Activated T-helper 9 cell treated with anti-CD3 and anti-CD28 coated beads, Interleukin-2, amount 50 U/mL, for 16 hours (primary cell): ENCODE measurements around the gene SLC6A6.

Experiments
- DNase-seq: peaks from one replicate; pipeline ENCODE4 v3.0.0-alpha.2; 2020; ENCODE audit warnings: low read depth

Gene SLC6A6

DNA sequence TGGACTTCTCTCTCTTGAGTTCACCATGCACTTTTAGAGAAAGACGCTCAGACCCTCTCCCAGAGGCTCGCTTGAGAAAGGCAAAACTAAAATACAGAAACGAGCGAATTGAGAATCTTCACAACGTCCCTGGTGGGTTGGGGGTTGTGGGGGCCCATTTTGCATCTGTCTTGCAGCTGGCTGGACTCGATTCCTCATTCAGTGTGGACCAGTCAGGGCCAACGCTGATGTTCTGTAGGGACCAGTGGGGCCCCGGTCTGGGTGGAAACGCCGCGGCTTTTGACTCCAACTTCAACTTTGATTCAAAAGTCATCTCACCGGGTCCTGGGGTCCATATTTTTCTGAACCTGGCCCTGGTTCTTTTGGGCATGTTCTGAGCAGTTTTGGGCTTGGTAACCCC lies 68.1 kb downstream of the SLC6A6 start:
- DNase-seq: no peak

GRCh38 chr3:14471016-14471415 lies 68.6 kb downstream of the SLC6A6 start:
- no peak for DNase-seq

DNA sequence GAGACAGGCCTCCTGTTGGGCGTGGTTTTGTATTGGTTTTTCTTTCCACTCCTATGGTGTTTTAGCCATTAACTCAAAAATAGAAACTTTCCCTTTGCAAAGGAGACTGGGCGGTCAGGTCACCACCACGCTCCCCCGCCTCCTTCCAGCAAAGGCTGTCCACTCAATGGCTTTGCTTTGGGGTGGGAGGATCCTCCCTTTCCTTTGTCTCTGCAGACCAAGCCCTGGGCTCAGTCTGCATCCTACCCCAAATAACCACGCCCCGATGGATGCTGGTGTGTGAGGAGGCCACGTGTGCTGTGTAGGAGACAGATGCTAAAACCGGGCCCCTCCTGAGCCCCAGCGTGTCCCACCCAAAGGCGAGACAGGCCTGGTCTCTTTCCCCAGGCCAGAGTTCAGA lies 69.3 kb downstream of the SLC6A6 start:
- no peak for DNase-seq

- DNase-seq: no peak
Observed at GRCh38 chr3:14472471-14473351, 70.3 kb downstream of the SLC6A6 start.

- DNase-seq: no peak
Observed at GRCh38 chr3:14473411-14473891, 71.0 kb downstream of the SLC6A6 start.

- DNase-seq: no peak
Observed at GRCh38 chr3:14474363-14475081, 72.1 kb downstream of the SLC6A6 start.

GRCh38 chr3:14475621-14476020 lies 73.2 kb downstream of the SLC6A6 start:
- DNase-seq: no peak

DNA sequence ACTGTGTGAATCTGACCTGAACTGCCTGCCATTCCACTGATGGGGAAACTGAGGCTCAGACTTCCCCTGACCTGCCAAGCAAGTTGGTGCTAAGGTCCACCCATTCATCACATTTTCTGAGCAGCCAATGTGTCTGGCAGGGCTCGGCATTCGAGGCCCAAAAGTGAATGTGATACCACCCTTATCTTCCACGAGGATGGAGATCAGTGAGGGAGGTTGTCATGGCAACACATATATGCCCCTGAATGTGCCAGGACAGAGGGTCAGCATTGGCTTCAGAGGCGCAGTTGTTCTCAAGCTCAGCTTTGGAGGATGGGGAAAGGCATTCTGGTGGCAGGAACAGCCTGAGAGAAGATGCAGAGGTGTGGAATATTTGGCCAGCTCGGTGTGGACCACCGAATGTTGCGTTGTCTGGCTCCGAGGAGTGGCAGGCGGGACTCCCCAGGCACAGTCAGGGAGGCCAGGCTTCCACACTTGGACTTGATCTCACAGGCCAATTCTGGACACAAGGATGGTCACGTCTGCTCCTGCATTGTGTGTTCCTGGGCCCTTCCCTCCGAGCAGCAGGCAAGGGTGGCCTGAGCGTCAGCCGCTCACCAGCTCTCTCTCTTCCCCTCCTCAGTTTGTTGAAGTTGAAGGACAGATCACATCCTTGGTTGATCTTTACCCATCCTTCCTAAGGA lies 74.3 kb downstream of the SLC6A6 start:
- no peak for DNase-seq

DNA sequence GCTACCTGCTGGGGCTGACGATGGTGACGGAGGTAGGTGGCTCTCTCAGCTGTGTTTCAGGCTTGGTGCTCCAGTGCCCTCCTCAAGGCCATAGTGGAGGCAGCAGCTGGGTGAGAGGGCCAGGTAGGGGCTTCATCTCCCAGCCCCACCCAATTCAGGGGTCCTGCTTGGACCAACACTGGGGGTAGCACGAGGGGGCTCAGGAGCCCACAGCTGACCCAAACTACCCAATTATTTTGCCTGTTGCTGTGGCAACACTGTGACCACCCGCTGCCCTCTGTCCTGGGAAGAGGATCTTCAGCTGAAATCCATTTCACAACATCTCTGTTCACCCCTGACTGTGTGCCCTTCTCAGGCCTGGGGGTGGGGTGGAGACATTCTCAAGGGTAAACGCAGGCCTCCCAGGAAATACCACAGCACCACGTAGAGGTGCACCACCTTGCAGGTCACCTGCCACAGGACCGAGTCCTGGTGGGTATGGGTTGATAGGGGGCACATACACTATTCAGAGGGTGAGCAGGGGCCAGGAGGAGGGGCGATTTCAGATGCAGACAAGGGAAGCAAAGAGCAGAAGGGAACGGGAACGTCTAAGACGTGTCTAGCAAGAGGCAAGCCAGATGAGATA lies 75.0 kb downstream of the SLC6A6 start:
- DNase-seq: no peak

GRCh38 chr3:14478956-14479550 lies 76.6 kb downstream of the SLC6A6 start:
- DNase-seq: no peak

DNA sequence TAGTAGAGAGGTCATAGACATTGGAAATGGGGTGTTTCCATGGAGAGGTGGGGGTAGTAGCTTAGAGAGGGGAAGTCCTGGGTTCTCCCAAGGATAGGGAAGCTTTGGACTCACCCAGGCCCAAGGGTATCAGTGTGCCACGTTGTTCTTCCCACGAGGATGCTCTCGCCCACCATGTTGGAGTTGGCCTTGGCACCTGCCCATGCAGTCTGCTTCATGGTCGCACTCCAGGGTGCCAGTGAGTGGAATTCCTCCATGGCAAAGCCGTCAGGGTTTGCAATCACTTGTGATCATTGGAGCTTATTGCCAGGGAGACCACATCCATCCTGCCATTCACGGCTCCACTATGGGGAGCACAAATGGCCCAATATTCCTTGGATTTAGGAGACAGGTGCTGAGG lies 77.2 kb downstream of the SLC6A6 start:
- DNase-seq: no peak

GRCh38 chr3:14480207-14481017 lies 78.0 kb downstream of the SLC6A6 start:
- no peak for DNase-seq

DNA sequence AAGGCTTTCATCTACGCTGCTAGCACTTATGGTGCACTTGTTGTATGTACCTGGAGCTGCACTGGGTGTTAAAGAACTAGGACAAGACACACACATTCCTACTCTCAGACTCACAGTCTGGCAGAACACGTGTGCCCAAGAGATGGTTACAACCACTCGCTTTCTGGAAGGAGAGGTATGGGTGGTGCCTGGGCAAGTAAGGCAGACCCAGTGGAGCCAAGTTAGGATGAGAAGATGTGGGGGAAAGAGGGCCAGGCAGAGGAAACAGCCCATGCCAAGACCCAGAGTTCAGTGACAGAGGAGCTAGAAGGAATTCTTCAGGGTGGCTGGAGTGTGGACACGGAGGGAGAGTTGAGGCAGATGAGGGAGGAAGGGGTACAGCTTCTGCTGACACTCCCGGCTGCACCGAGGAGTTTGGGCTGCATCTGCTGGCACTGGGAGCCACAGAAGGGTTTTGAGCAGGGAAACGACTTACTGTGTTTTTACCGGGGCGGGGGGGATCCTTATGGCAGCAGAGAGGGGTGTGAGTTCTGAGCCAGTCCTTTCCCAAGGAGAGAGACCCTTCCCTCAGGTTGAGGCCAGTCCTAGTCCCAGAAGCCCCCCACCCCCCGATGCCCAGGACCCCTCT lies 78.7 kb downstream of the SLC6A6 start:
- no peak for DNase-seq

DNA sequence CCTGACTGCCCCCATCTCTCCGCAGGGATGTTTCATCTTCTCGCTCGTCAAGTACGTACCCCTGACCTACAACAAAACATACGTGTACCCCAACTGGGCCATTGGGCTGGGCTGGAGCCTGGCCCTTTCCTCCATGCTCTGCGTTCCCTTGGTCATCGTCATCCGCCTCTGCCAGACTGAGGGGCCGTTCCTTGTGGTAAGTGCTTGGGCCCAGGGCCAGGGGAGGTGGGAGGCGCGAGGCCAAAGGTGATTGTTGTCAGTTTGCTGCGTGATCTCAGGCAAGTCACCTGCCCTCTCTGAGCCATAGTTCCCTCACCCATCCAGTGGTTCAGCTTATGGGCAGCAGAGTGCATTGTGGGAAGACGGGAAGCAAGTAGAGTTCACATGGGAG lies 79.2 kb downstream of the SLC6A6 start:
- DNase-seq: no peak

- DNase-seq: no peak
Observed at GRCh38 chr3:14482271-14482721, 79.9 kb downstream of the SLC6A6 start.

GRCh38 chr3:14483286-14483685 lies 80.9 kb downstream of the SLC6A6 start:
- no peak for DNase-seq

- DNase-seq: no peak
Observed at GRCh38 chr3:14484741-14485140, 82.3 kb downstream of the SLC6A6 start.

- DNase-seq: no peak
Observed at GRCh38 chr3:14485981-14486380, 83.6 kb downstream of the SLC6A6 start.

DNA sequence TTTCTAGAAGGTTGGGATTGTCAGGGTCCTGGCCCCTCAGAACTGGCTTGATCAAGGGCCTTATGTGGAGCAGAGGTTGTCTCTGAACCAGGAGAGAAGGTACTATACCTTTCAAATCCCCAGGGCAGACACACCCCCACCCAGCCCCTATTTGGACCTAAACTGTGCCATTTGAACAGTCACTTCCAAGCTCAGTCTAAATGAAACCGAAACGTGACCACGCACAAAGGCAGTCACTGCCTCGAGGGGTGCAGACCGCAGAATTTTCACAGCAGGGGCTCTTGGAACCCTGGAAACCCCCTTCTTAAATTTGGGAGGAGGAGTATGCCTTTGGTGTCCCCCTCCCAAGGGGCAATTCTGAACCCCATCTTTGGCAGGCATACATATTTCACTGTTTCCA lies 84.1 kb downstream of the SLC6A6 start:
- no peak for DNase-seq

DNA sequence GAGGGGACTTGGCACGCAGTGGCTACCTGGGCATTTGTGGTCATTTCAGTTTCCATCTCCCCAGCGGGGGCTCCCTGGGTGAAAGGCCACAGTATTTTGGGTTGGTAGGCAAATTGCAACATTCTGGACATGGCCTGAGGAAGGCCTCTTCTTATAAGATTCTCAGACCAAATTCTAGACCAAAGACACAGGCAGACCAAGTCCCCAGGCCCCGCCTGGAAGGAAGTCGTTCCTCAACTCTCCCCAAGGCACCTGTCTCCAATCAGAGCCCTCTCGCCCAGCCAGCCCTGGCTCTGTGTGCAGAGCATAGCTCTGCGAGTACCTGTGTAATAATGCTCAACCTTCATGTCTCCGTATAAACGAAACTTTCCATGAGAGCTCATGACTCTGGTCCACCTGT lies 84.7 kb downstream of the SLC6A6 start:
- no peak for DNase-seq
